BE2C (cell line): ENCODE measurements around the gene C1QL2.

Experiments used
- DNase-seq: peaks from one replicate; pipeline ENCODE4 v3.0.0-alpha.2; 2020
- H3K27me3 ChIP-seq: fragments of 250-450 bp; sonication (Bioruptor Pico); 2 replicates; pipeline ENCODE4 v1.5.1; 2020; ENCODE audit warnings: mild to moderate bottlenecking
- H3K36me3 ChIP-seq: fragments of 250-450 bp; sonication (Bioruptor Pico); 2 replicates; pipeline ENCODE4 v1.5.1; 2020; ENCODE audit warnings: mild to moderate bottlenecking
- H3K4me1 ChIP-seq: fragments of 250-450 bp; sonication (Bioruptor Pico); 2 replicates; pipeline ENCODE4 v1.5.1; 2020
- H3K4me3 ChIP-seq: 2 replicates; pipeline ENCODE4 v1.5.1; 2011; ENCODE audit warnings: low read depth, low read length
- H3K9me3 ChIP-seq: fragments of 250-450 bp; sonication (Bioruptor Pico); 2 replicates; pipeline ENCODE4 v1.5.1; 2020
- CTCF ChIP-seq: IDR thresholded peaks from 2 replicates; pipeline ENCODE4 v1.5.1; 2012; ENCODE audit warnings: mild to moderate bottlenecking, low read depth, low read length

The C1QL2 gene

GRCh38 chr2:119156105-119156890 is 2.3 kb downstream of the C1QL2 start:
- Histone ChIP-seq H3K9me3 (no peaks in the 10 kb centered on the region), H3K4me1 (no peaks in the 10 kb centered on the region), H3K4me3 (no peak overlapping the region), H3K36me3 (no peaks in the 10 kb centered on the region), H3K27me3 (peaks cover 33% of the 10 kb centered on the region)
- TF ChIP-seq CTCF: no peak
- DNase-seq: no peak

DNA sequence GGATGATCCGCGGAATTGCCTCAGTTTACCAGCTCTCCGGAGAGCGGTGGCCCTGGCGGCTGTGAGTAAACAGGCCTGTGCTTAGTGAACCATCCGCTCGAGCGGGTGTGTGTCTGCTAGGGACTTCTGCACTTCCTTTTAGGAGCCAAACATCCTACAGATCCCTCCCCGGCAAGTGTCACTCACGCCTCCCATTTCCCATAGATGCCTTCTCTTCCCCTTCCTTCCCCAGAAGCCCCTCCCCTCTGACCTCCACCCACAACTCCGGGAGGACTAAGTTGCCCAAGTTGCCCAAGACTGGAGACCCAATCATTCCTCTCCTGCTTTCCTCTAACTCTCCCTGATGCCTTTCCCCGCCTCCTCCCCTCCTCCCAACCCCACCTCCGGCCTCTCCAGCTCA is 2.9 kb downstream of the C1QL2 start:
- Histone ChIP-seq H3K27me3 (peaks cover 33% of the 10 kb centered on the region), H3K4me3 (no peak overlapping the region), H3K36me3 (no peaks in the 10 kb centered on the region), H3K9me3 (no peaks in the 10 kb centered on the region), H3K4me1 (no peaks in the 10 kb centered on the region)
- no peak for TF ChIP-seq CTCF
- no peak for DNase-seq

DNA sequence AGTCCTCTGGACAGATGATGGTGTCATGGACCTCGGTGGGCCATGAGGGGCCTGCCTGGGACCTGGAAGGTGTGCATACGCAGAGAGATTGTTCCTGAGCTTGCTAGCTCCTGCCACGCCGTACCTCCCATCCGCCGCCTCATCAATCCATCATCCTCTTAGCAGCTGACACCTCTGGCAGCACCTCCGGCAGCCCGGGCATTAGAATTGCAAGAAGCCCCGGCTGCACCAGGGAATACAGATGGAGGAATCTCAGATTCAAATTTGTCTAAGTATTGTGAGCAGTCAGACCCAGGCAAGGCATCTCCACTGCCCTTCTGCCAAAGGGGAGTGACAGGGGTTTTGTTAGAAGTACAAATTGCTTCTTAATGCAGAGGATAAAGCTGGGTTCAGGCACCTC is 4.5 kb downstream of the C1QL2 start:
- TF ChIP-seq CTCF: no peak
- DNase-seq: no peak
- Histone ChIP-seq H3K4me1 (no peaks in the 10 kb centered on the region), H3K27me3 (peaks cover 30% of the 10 kb centered on the region), H3K4me3 (no peak overlapping the region), H3K36me3 (no peaks in the 10 kb centered on the region), H3K9me3 (no peaks in the 10 kb centered on the region)

GRCh38 chr2:119149611-119150010 is 8.9 kb downstream of the C1QL2 start:
- H3K27me3 ChIP-seq: no peaks in the 10 kb centered on the region
- no peak overlapping the region for H3K4me3 ChIP-seq
- H3K4me1 ChIP-seq: no peaks in the 10 kb centered on the region
- no peaks in the 10 kb centered on the region for H3K9me3 ChIP-seq
- TF ChIP-seq CTCF: no peak
- DNase-seq: no peak
- H3K36me3 ChIP-seq: no peaks in the 10 kb centered on the region

- Histone ChIP-seq H3K4me1 (no peaks in the 10 kb centered on the region), H3K4me3 (no peak overlapping the region), H3K27me3 (no peaks in the 10 kb centered on the region), H3K36me3 (no peaks in the 10 kb centered on the region), H3K9me3 (no peaks in the 10 kb centered on the region)
- DNase-seq: no peak
- TF ChIP-seq CTCF: no peak
Observed at GRCh38 chr2:119147776-119148715, 10.5 kb downstream of the C1QL2 start.

DNA sequence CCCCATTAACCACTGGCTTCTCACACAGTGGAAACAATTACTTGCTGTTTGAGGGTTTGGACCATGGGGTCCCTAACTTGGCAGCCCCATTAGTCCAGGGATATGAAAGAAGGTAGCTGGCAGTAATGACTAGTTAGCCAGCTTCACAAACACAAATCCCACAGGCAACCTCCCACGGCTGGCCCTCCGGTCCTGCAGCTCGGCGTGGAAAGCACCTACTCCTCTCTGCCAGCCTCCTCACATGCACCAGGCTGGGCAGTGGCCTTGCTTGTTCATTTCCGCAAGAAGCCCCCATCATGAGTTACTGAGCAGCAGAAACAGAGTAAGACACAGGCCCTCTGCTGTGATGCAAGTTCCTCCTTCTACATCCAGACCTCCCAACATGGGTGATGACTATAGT is 13.7 kb downstream of the C1QL2 start:
- Histone ChIP-seq H3K9me3 (no peaks in the 10 kb centered on the region), H3K27me3 (no peaks in the 10 kb centered on the region), H3K4me1 (no peaks in the 10 kb centered on the region), H3K4me3 (no peak overlapping the region), H3K36me3 (no peaks in the 10 kb centered on the region)
- no peak for TF ChIP-seq CTCF
- DNase-seq: no peak
